ENCODE data around the gene CCIN.
"Not testable (repeated sequence)": the region's sequence is repeated elsewhere in the genome, so short reads cannot be mapped to it uniquely, and the experiment has no call there.

Gene CCIN

GRCh38 chr9:36162211-36162738 lies 6.9 kb upstream of the CCIN start:
- no peak for DNase-seq

- DNase-seq, result no peak
These were observed 6.0 kb upstream of the CCIN start for GRCh38 chr9:36163049-36163785.

- DNase-seq, result no peak
These were observed 5.4 kb upstream of the CCIN start for GRCh38 chr9:36163786-36164170.

- DNase-seq, result no peak
These were observed 4.8 kb upstream of the CCIN start for GRCh38 chr9:36164372-36164771.

GRCh38 chr9:36164989-36165388 lies 4.2 kb upstream of the CCIN start:
- no peak for DNase-seq

- DNase-seq, result no peak
These were observed 3.4 kb upstream of the CCIN start for GRCh38 chr9:36165826-36166167.

- DNase-seq, result peak; percentile 50
These were observed 2.8 kb upstream of the CCIN start for GRCh38 chr9:36166168-36166927.

- no peak for DNase-seq
These were observed 520 bp downstream of the CCIN start for GRCh38 chr9:36169708-36170107.

- no peak for DNase-seq
These were observed 1.3 kb downstream of the CCIN start for GRCh38 chr9:36170531-36170930.

- DNase-seq, result no peak
These were observed 4.7 kb downstream of the CCIN start for GRCh38 chr9:36173861-36174260.

- no peak for DNase-seq
These were observed 5.1 kb downstream of the CCIN start for GRCh38 chr9:36174271-36174670.

GRCh38 chr9:36174731-36175130 lies 5.5 kb downstream of the CCIN start:
- DNase-seq, result no peak

- not testable (repeated sequence) for DNase-seq
These were observed 6.0 kb downstream of the CCIN start for GRCh38 chr9:36175209-36175608.

GRCh38 chr9:36176496-36176895 lies 7.3 kb downstream of the CCIN start:
- DNase-seq, result not testable (repeated sequence)

- no peak for DNase-seq
These were observed 8.4 kb downstream of the CCIN start for GRCh38 chr9:36177571-36177970.

- DNase-seq, result not testable (repeated sequence)
These were observed 11.1 kb downstream of the CCIN start for GRCh38 chr9:36180243-36180642.

- DNase-seq, result no peak
These were observed 18.2 kb downstream of the CCIN start for GRCh38 chr9:36187414-36187813.

- DNase-seq, result no peak
These were observed 19.0 kb downstream of the CCIN start for GRCh38 chr9:36188212-36188611.

- DNase-seq, result peak; percentile 56
These were observed 20.8 kb downstream of the CCIN start for GRCh38 chr9:36189976-36190375.

- peak; percentile 88 for DNase-seq
These were observed 21.5 kb downstream of the CCIN start, which contains the start of gene CLTA for GRCh38 chr9:36190388-36191289. Gene CLTA (plus strand): TSS chr9:36190921. CDS start chr9:36191057, 136 bp downstream.

GRCh38 chr9:36191290-36191645 lies 22.1 kb downstream of the CCIN start:
- DNase-seq, result peak; percentile 13

GRCh38 chr9:36191686-36192085 lies 22.5 kb downstream of the CCIN start:
- DNase-seq, result no peak

GRCh38 chr9:36192196-36192595 lies 23.0 kb downstream of the CCIN start:
- no peak for DNase-seq
